IPS-15b (cell line): Measurements from ENCODE around the gene WDTC1.
A peak's percentile ranks its signal among the peaks of the same experiment; 100 is the strongest.

Experiments used
- H3K27me3 ChIP-seq: one replicate; pipeline ENCODE4 v1.6.1; 2013; ENCODE audit warnings: low read length; ENCODE audit not compliant: control insufficient read depth, insufficient read depth
- H3K36me3 ChIP-seq: one replicate; pipeline ENCODE4 v1.6.1; 2013; ENCODE audit warnings: low read length; ENCODE audit not compliant: control insufficient read depth, insufficient read depth
- H3K4me1 ChIP-seq: one replicate; pipeline ENCODE4 v1.6.1; 2013; ENCODE audit warnings: mild to moderate bottlenecking, low read length; ENCODE audit not compliant: control insufficient read depth, insufficient read depth
- H3K4me3 ChIP-seq: one replicate; pipeline ENCODE4 v1.5.1; 2013; ENCODE audit warnings: low read depth, low read length
- H3K9ac ChIP-seq: one replicate; pipeline ENCODE4 v1.6.1; 2013; ENCODE audit warnings: low read depth, mild to moderate bottlenecking, low read length
- H3K9me3 ChIP-seq: one replicate; pipeline ENCODE4 v1.6.1; 2013; ENCODE audit warnings: mild to moderate bottlenecking, low read length; ENCODE audit not compliant: control insufficient read depth, insufficient read depth

WDTC1 gene

GRCh38 chr1:27306071-27306470 is 71.6 kb downstream of the WDTC1 start:
- H3K4me1 ChIP-seq: peaks cover 13% of the 10 kb centered on the region
- no peak overlapping the region for H3K4me3 ChIP-seq
- no peaks in the 10 kb centered on the region for H3K27me3 ChIP-seq
- H3K9me3 ChIP-seq: no peaks in the 10 kb centered on the region
- no peaks in the 10 kb centered on the region for H3K36me3 ChIP-seq
- no peak overlapping the region for H3K9ac ChIP-seq

- peak overlapping the region; percentile 70 for H3K9ac ChIP-seq
- H3K4me3 ChIP-seq: peak overlapping the region; percentile 40
- no peaks in the 10 kb centered on the region for H3K27me3 ChIP-seq
- H3K9me3 ChIP-seq: no peaks in the 10 kb centered on the region
- H3K36me3 ChIP-seq: no peaks in the 10 kb centered on the region
- H3K4me1 ChIP-seq: peaks cover 8% of the 10 kb centered on the region
These were observed 72.7 kb downstream of the WDTC1 start for GRCh38 chr1:27306892-27307761.

- H3K36me3 ChIP-seq: no peaks in the 10 kb centered on the region
- H3K27me3 ChIP-seq: no peaks in the 10 kb centered on the region
- peak overlapping the region; percentile 40 for H3K4me3 ChIP-seq
- H3K4me1 ChIP-seq: peaks cover 8% of the 10 kb centered on the region
- no peak overlapping the region for H3K9ac ChIP-seq
- no peaks in the 10 kb centered on the region for H3K9me3 ChIP-seq
These were observed 73.6 kb downstream of the WDTC1 start for GRCh38 chr1:27307874-27308598.

- H3K9me3 ChIP-seq: no peaks in the 10 kb centered on the region
- H3K4me3 ChIP-seq: no peak overlapping the region
- H3K4me1 ChIP-seq: no peaks in the 10 kb centered on the region
- H3K36me3 ChIP-seq: no peaks in the 10 kb centered on the region
- no peak overlapping the region for H3K9ac ChIP-seq
- no peaks in the 10 kb centered on the region for H3K27me3 ChIP-seq
These were observed 79.7 kb downstream of the WDTC1 start for GRCh38 chr1:27314169-27314568.

GRCh38 chr1:27314737-27315136 is 80.3 kb downstream of the WDTC1 start:
- Histone ChIP-seq H3K4me3 (no peak overlapping the region), H3K36me3 (no peaks in the 10 kb centered on the region), H3K9me3 (no peaks in the 10 kb centered on the region), H3K27me3 (no peaks in the 10 kb centered on the region), H3K4me1 (no peaks in the 10 kb centered on the region), H3K9ac (no peak overlapping the region)

GRCh38 chr1:27316860-27317259 is 82.4 kb downstream of the WDTC1 start:
- H3K27me3 ChIP-seq: no peaks in the 10 kb centered on the region
- H3K9me3 ChIP-seq: no peaks in the 10 kb centered on the region
- no peaks in the 10 kb centered on the region for H3K36me3 ChIP-seq
- no peak overlapping the region for H3K4me3 ChIP-seq
- H3K4me1 ChIP-seq: no peaks in the 10 kb centered on the region
- H3K9ac ChIP-seq: no peak overlapping the region

GRCh38 chr1:27318136-27318535 is 83.7 kb downstream of the WDTC1 start:
- no peaks in the 10 kb centered on the region for H3K9me3 ChIP-seq
- H3K4me1 ChIP-seq: no peaks in the 10 kb centered on the region
- H3K4me3 ChIP-seq: no peak overlapping the region
- H3K27me3 ChIP-seq: no peaks in the 10 kb centered on the region
- peak overlapping the region; percentile 1 for H3K9ac ChIP-seq
- no peaks in the 10 kb centered on the region for H3K36me3 ChIP-seq

GRCh38 chr1:27318596-27318995 is 84.2 kb downstream of the WDTC1 start:
- Histone ChIP-seq H3K27me3 (no peaks in the 10 kb centered on the region), H3K9me3 (no peaks in the 10 kb centered on the region), H3K36me3 (no peaks in the 10 kb centered on the region), H3K4me3 (no peak overlapping the region), H3K4me1 (no peaks in the 10 kb centered on the region), H3K9ac (peak overlapping the region; percentile 1)

- no peaks in the 10 kb centered on the region for H3K27me3 ChIP-seq
- H3K4me1 ChIP-seq: no peaks in the 10 kb centered on the region
- peak within 1 kb of the TSS; percentile 98 for H3K4me3 ChIP-seq
- no peaks in the 10 kb centered on the region for H3K9me3 ChIP-seq
- peaks cover 11% of the 10 kb centered on the region for H3K36me3 ChIP-seq
- peak within 1 kb of the TSS; percentile 94 for H3K9ac ChIP-seq
These were observed 87.6 kb downstream of the WDTC1 start, which contains the start of gene TMEM222 for GRCh38 chr1:27321813-27322568. TMEM222 (plus strand) TSS chr1:27322163; CDS start chr1:27322198, 35 bp downstream.

- H3K9ac ChIP-seq: peak overlapping the region; percentile 94
- H3K36me3 ChIP-seq: peaks cover 11% of the 10 kb centered on the region
- no peaks in the 10 kb centered on the region for H3K4me1 ChIP-seq
- H3K4me3 ChIP-seq: peak overlapping the region; percentile 98
- H3K9me3 ChIP-seq: no peaks in the 10 kb centered on the region
- no peaks in the 10 kb centered on the region for H3K27me3 ChIP-seq
These were observed 88.3 kb downstream of the WDTC1 start for GRCh38 chr1:27322569-27323240.

- Histone ChIP-seq H3K4me1 (no peaks in the 10 kb centered on the region), H3K36me3 (peaks cover 11% of the 10 kb centered on the region), H3K9me3 (no peaks in the 10 kb centered on the region), H3K27me3 (no peaks in the 10 kb centered on the region), H3K9ac (no peak overlapping the region), H3K4me3 (no peak overlapping the region)
These were observed 90.9 kb downstream of the WDTC1 start for GRCh38 chr1:27325286-27325685.
